22Rv1 (cell line): Measurements from ENCODE around the gene WFS1.

ENCODE experiments used
- H3K27ac ChIP-seq: fragments of 450-650 bp; 2 replicates; pipeline ENCODE4 v1.5.1; 2017
- CTCF ChIP-seq: fragments of 450-650 bp; IDR thresholded peaks from 2 replicates; pipeline ENCODE4 v1.5.1; 2017; ENCODE audit warnings: mild to moderate bottlenecking
- ZFX ChIP-seq: fragments of 450-650 bp; IDR thresholded peaks from 2 replicates; pipeline ENCODE4 v1.6.1; 2017; ENCODE audit warnings: antibody characterized with exemption, borderline replicate concordance

The WFS1 gene

DNA sequence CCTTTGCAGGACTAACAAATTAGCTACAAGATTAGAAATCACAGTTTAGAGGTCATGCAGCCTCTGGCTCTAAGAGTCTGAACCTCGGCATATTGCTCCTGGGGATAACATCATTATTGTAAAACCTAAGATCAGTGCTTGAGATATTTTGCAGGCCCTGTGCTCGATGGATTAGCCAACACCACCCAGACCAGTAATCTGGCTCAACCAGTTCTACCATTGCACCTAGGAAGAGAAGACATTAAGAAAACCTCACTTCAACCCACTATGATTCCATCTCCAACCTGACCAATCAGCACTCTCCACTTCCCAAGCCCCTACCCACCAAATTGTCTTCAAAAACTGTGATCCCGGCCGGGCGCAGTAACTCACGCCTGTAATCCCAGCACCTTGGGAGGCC is 43.6 kb downstream of the WFS1 start:
- H3K27ac ChIP-seq = no peak overlapping the region

GRCh38 chr4:6316461-6317003 is 46.9 kb downstream of the WFS1 start:
- TF ChIP-seq ZFX (no peak), CTCF (no peak)
- H3K27ac ChIP-seq = no peak overlapping the region

More for the DNA sequence above, 43.6 kb downstream of the WFS1 start:
- TF ChIP-seq ZFX (no peak), CTCF (no peak)

- H3K27ac ChIP-seq = no peak overlapping the region
- TF ChIP-seq CTCF (no peak), ZFX (no peak)
These were observed 48.6 kb downstream of the WFS1 start for GRCh38 chr4:6318206-6318605.

- TF ChIP-seq ZFX = no peak
- TF ChIP-seq CTCF = no peak
- H3K27ac ChIP-seq = no peak overlapping the region
These were observed 50.0 kb downstream of the WFS1 start for GRCh38 chr4:6319530-6320150.

DNA sequence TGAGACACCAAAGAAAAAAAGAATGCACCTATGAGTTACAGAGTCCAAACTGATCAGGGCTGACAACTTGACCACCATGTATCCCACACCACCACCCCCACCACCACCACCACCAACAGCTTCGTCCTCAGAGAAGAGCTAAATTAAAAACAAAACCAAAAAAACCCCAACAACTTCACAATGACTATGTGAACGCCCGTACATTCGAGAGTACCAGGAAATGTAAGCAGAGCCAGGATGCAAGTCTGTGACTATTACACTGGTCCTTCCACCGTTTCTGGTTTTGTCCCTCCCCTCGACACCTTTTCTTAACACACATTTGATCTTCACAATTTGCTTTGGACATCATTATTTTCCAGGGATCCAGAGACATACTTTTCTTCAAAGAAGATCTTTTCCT is 51.0 kb downstream of the WFS1 start:
- no peak for TF ChIP-seq ZFX
- no peak for TF ChIP-seq CTCF
- no peak overlapping the region for H3K27ac ChIP-seq

DNA sequence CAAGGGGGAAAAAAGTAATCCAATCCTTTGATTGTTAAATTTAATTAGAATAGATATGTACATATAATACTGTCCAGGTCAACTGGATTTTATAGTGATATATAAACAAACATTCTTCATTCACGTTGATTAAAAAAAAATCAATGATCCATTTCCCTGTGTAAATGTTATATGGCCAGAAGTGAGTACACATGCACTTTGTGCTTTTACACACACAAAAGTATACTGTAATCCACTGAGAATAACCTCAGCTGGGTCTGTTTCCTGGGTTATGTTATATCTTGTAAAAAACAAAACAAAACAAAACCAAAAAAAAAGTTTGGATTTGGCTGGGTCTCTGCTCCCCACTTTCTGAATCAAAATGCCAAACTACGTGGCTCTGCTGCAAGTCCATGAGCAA is 51.7 kb downstream of the WFS1 start:
- H3K27ac ChIP-seq = no peak overlapping the region
- TF ChIP-seq CTCF = no peak
- no peak for TF ChIP-seq ZFX

- TF ChIP-seq CTCF = no peak
- TF ChIP-seq ZFX = no peak
- H3K27ac ChIP-seq = no peak overlapping the region
These were observed 52.6 kb downstream of the WFS1 start for GRCh38 chr4:6322067-6322760.
